Heart right ventricle (tissue), 16 donors: Measurements from ENCODE around the gene JAK3. TPM values are rescaled to one million over a fixed set of nuclear protein-coding genes. Genes with fewer than 3 reads are reported as not detected.

Experiments
- ATAC-seq, 8 donors: fragments of 200-7000 bp; cut with Tn5 transposase; one replicate each; pipeline ENCODE4 v1.9.1; 2020; ENCODE audit warnings: mild to moderate bottlenecking in 8 of 8, moderate library complexity in 8 of 8, moderate number of reproducible peaks in 1 of 8
- DNase-seq, 2 donors: peaks; one replicate each; pipeline ENCODE4 v3.0.0-alpha.2; 2020
- H3K27ac ChIP-seq, 10 donors: fragments of 200-600 bp; sonication (generic) in 2 of 10; one replicate each; pipeline versions ENCODE4 v1.5.0 to v1.8.0; 2020 to 2022; ENCODE audit warnings: mild to moderate bottlenecking in 3 of 10
- H3K27me3 ChIP-seq, 7 donors: fragments of 200-600 bp; one replicate each; pipeline ENCODE4 v1.8.0; 2021 to 2022; ENCODE audit warnings: mild to moderate bottlenecking in 2 of 7
- H3K36me3 ChIP-seq, 9 donors: fragments of 200-600 bp; sonication (generic) in 1 of 9; one replicate each; pipeline versions ENCODE4 v1.5.0 to v1.8.0; 2020 to 2022; ENCODE audit warnings: mild to moderate bottlenecking in 2 of 9
- H3K4me1 ChIP-seq, 9 donors: fragments of 200-600 bp; sonication (generic) in 1 of 9; one replicate each; pipeline versions ENCODE4 v1.5.0 to v1.8.0; 2020 to 2022; ENCODE audit warnings: mild to moderate bottlenecking in 4 of 9
- H3K4me3 ChIP-seq, 10 donors: fragments of 200-600 bp; sonication (generic) in 2 of 10; one replicate each; pipeline versions ENCODE4 v1.5.0 to v1.8.0; 2020 to 2022; ENCODE audit warnings: mild to moderate bottlenecking in 7 of 10, moderate library complexity in 2 of 10
- H3K9me3 ChIP-seq, 11 donors: fragments of 200-600 bp in 10 of 11; sonication (generic) in 2 of 11; one replicate each; pipeline versions ENCODE4 v1.5.0 to v1.8.0; 2013 to 2022; ENCODE audit warnings: mild to moderate bottlenecking in 2 of 11, control low read depth in 1 of 11, moderate library complexity in 1 of 11
- WGBS, 2 donors: extraction: QIAGEN DNeasy Blood & Tissue Kit; methylation state at CpG; one replicate each; pipeline ENCODE4 v1.1.7; 2013; ENCODE audit warnings: inconsistent platforms in 1 of 2; 5-methylcytosine and 5-hydroxymethylcytosine counted together
- intact Hi-C, 10 donors: fragments of 100-400 bp; cut with DNase I; formaldehyde crosslinking; loops; one replicate each; pipeline versions ENCODE4 v1.11.1 to v1.14.2; 2022
- polyA plus RNA-seq, 2 donors: library from polyadenylated mRNA; stranded (reverse); fragments of 200-250 nt; gene quantifications; one replicate each; pipeline ENCODE4 v1.2.3, GENCODE V29; 2013
- total RNA-seq, 10 donors: library from RNA; stranded (reverse); fragmentation: NEBNext Ultra II Directional in 3 of 10; extraction: Animal tissue kit (Norgen Biotek cat#: 25700) in 3 of 10; gene quantifications; one replicate each; pipeline versions ENCODE4 v1.2.1 to v1.2.4, GENCODE V29; 2021 to 2023
- TF ChIP-seq, protein P1 (sequence below), 9 donors: fragments of 200-600 bp; sonication (generic) in 2 of 9; IDR thresholded peaks; one replicate each; pipeline versions ENCODE4 v1.5.0 to v1.8.0; 2021 to 2022; ENCODE audit warnings: antibody characterized with exemption in 9 of 9, mild to moderate bottlenecking in 5 of 9, moderate library complexity in 1 of 9
- donor health status: Arrhythmogenic right ventricular cardiomyopathy.
- donor health status: ischemic (EF 13 %, LVEDD 7.1; RV severe dilation, severe dysfunction).
- donor health status: healthy with polysubstance abuse.
- donor health status: DM: no; HTN: yes; CAD: no.
- donor health status: DM: no; HTN: no; CAD: no.
- donor health status: ischemic (EF 25% LVEDD 6.9; RV normal size, moderate dysfunction).
- donor health status: ischemic (EF 25% LVEDD 5.7; RV mildly dilated, moderate dysfunction).
- donor health status: healthy.
- donor health status: DM: yes; HTN: yes; CAD: no.
- donor health status: Ischemic cardiomyopathy.
- donor health status: ischemic (EF 35%, LVEDD 5.7; RV mildly dilated, moderate dysfunction).
- donor health status: nonischemic (EF 11% LVEDD 7.7; RV severe dilation, severe dysfunction).
- donor health status: DM: yes; HTN: yes; CAD: no.
- donor health status: PGD.
- donor health status: ischemic (EF 29% LVEDD 5.4; RV normal size, mild dysfunction).
- donor health status: nonischemic (EF 23%, LVEDD 6.1; RV moderate dilation, normal function).

Gene JAK3
- total and polyA plus RNA-seq, 12 donors = 0.59 to 16.9 (median 1.6) TPM

DNA sequence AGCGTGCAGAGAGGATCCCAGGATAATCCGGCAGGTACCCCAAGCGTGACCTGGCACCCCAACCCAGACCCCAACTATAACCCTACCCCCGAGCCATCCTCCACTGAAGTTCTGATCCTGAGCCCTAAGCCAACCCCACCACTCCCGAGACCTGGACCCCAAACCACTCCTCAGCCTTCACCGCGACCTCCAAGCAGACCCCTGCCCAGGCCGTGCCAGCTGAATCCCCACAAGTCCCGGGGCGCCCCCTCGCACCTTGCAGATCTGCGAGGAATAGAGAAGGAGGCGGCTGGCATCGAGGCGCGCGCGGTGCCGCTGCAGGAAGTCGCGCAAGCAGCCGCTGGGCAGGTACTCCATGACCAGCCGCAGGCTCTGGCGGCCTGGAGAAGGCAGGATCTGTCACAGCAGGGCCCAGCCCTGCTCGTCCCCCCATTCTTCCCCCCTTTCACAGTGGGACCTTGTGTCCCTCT, 16.3 kb downstream of the JAK3 start:
- DNase-seq (no peak), ATAC-seq (no peak)
- intact Hi-C loops = no loop called here
- Histone ChIP-seq H3K27me3 (peaks cover 0 to 43% (median 22%) of the 10 kb centered on the region in 7 donors), H3K36me3 (peaks cover 0 to 84% (median 0%) of the 10 kb centered on the region in 9 donors), H3K9me3 (no peaks in the 10 kb centered on the region), H3K4me3 (peak overlapping the region in 1 of 10 donors; percentile 13), H3K4me1 (peaks cover 0 to 5% (median 0%) of the 10 kb centered on the region in 9 donors), H3K27ac (no peak overlapping the region)
- TF ChIP-seq, protein P1, sequence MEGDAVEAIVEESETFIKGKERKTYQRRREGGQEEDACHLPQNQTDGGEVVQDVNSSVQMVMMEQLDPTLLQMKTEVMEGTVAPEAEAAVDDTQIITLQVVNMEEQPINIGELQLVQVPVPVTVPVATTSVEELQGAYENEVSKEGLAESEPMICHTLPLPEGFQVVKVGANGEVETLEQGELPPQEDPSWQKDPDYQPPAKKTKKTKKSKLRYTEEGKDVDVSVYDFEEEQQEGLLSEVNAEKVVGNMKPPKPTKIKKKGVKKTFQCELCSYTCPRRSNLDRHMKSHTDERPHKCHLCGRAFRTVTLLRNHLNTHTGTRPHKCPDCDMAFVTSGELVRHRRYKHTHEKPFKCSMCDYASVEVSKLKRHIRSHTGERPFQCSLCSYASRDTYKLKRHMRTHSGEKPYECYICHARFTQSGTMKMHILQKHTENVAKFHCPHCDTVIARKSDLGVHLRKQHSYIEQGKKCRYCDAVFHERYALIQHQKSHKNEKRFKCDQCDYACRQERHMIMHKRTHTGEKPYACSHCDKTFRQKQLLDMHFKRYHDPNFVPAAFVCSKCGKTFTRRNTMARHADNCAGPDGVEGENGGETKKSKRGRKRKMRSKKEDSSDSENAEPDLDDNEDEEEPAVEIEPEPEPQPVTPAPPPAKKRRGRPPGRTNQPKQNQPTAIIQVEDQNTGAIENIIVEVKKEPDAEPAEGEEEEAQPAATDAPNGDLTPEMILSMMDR (IDR thresholded peaks at IDR 0.05) = no peak
- 30 to 54% methylated on average over 25 of the region's 25 CpGs for WGBS, 2 donors

- no peaks in the 10 kb centered on the region for H3K9me3 ChIP-seq
- 11 to 29% methylated on average over 49 to 50 of the region's 50 CpGs for WGBS, 2 donors
- peak overlapping the region in 5 of 10 donors; percentile 5 to 18 (median 12) for H3K4me3 ChIP-seq
- no peak overlapping the region for H3K27ac ChIP-seq
- peaks cover 0 to 82% (median 0%) of the 10 kb centered on the region in 9 donors for H3K36me3 ChIP-seq
- intact Hi-C loops = no loop called here
- peaks cover 0 to 43% (median 22%) of the 10 kb centered on the region in 7 donors for H3K27me3 ChIP-seq
- TF ChIP-seq, protein P1 (IDR thresholded peaks at IDR 0.05) = no peak
- H3K4me1 ChIP-seq = peaks cover 0 to 5% (median 0%) of the 10 kb centered on the region in 9 donors
- peak; percentile 34 to 84 (median 70) for ATAC-seq
- DNase-seq = peak; percentile 39 to 57
Observed at GRCh38 chr19:17830567-17831418, 17.0 kb downstream of the JAK3 start.

DNA sequence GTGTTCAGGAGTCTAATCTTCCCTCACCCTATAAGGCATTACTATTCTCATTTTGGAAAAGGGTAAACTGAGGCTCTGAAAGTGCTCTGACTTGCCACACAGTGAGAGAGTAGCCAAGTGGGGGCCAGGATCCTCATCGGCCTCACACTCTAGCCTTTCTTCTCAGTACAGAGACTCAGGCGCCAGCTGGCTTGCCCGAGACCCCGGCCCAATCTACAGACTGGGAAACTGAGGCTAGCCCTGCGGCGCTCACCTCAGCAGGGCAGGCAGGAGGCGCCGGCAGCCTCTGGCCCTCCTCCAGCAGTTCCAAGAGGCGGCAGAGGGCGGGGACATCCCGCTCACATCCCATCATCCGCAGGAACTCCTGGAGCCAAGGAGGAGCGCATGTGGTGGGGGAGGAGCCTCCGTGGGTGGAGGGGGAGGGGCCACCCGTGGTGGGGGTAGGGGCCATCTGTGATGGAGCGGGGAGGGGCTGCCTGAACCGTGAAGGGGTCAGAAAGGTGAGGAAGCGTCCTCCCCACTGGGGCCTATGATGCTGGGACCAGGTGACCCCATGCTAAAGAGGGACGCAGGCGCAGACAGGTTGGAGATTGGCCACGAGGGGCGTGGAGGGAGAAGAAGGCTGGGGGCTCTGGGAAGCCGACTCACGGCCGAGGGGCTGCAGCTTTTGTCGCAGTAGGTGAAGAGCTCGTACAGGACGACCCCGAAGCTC, 17.8 kb downstream of the JAK3 start:
- WGBS, 2 donors = 12 to 17% methylated on average over 29 of the region's 29 CpGs
- ATAC-seq = peak in 7 of 8 donors; percentile 30 to 76 (median 59)
- peak overlapping the region in 5 of 10 donors; percentile 5 to 18 (median 12) for H3K4me3 ChIP-seq
- no peak overlapping the region for H3K27ac ChIP-seq
- peaks cover 0 to 43% (median 22%) of the 10 kb centered on the region in 7 donors for H3K27me3 ChIP-seq
- H3K9me3 ChIP-seq = no peaks in the 10 kb centered on the region
- TF ChIP-seq, protein P1 (IDR thresholded peaks at IDR 0.05) = peak in 3 of 9 donors; percentile 5 to 19 (median 10)
- H3K36me3 ChIP-seq = peaks cover 0 to 80% (median 0%) of the 10 kb centered on the region in 9 donors
- peaks cover 0 to 5% (median 0%) of the 10 kb centered on the region in 9 donors for H3K4me1 ChIP-seq
- DNase-seq = no peak
- intact Hi-C loops = no loop called here

DNA sequence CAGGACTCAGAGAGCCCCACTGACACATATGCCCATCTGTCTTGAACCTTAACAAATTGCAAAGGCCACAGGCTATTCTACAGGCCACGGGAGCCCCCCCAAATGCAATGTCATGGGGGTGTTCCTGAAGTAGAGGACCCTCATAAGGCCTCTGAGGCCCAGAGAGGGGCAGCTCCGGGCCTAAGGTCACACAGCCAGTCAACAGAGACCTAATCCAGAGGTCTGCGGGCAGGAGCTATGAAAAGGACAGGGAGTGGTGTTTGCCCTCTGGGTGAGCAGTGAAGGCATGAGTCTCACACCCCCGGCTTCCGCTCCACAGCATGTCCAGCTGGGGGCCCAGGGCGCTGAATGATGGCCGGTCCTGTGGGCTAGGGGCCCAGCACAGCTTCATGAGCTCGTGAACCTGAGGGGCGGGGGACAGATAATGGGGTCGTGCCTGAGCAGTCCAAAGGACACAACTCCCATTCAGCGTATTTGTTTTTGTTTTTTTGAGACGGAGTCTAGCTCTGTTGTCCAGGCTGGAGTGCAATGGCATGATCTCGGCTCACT, 21.2 kb downstream of the JAK3 start:
- TF ChIP-seq, protein P1 (IDR thresholded peaks at IDR 0.05) = no peak
- Histone ChIP-seq H3K27me3 (peaks cover 0 to 46% (median 27%) of the 10 kb centered on the region in 7 donors), H3K9me3 (no peaks in the 10 kb centered on the region), H3K36me3 (peaks cover 0 to 47% (median 0%) of the 10 kb centered on the region in 9 donors), H3K4me3 (no peak overlapping the region), H3K4me1 (peaks cover 0 to 5% (median 0%) of the 10 kb centered on the region in 9 donors), H3K27ac (no peak overlapping the region)
- 84 to 93% methylated on average over 13 of the region's 13 CpGs for WGBS, 2 donors
- ATAC-seq (no peak), DNase-seq (no peak)
- intact Hi-C loops = no loop called here
